Mesenchymal stem cell (in vitro differentiated cells and primary cell): ENCODE results near the gene ATG5.
"Not testable (repeated sequence)": the region's sequence is repeated elsewhere in the genome, so short reads cannot be mapped to it uniquely, and the experiment has no call there.

Experiments
- DNase-seq: peaks from one replicate; pipeline ENCODE4 v3.0.0-alpha.2; 2013
- H2AFZ ChIP-seq: one replicate; pipeline ENCODE4 v1.6.1; 2013; ENCODE audit warnings: low read depth, mild to moderate bottlenecking, control low read depth, inconsistent platforms, low read length, moderate library complexity
- H2AK5ac ChIP-seq: 2 replicates; pipeline ENCODE4 v1.6.1; 2013; ENCODE audit warnings: low read length, moderate library complexity, mild to moderate bottlenecking, inconsistent platforms; ENCODE audit not compliant: severe bottlenecking
- H2BK120ac ChIP-seq: one replicate; pipeline ENCODE4 v1.6.1; 2013; ENCODE audit warnings: low read depth, mild to moderate bottlenecking, inconsistent platforms, low read length, moderate library complexity
- H2BK12ac ChIP-seq, 2 experiments: one replicate each; pipeline ENCODE4 v1.6.1; 2013; ENCODE audit warnings: inconsistent platforms in 2 of 2, low read length in 2 of 2, mild to moderate bottlenecking in 2 of 2, moderate library complexity in 2 of 2, control low read depth in 1 of 2
- H2BK15ac ChIP-seq: one replicate; pipeline ENCODE4 v1.6.1; 2013; ENCODE audit warnings: mild to moderate bottlenecking, low read depth, inconsistent platforms; ENCODE audit not compliant: poor library complexity, severe bottlenecking
- H2BK5ac ChIP-seq: 2 replicates; pipeline ENCODE4 v1.6.1; 2013; ENCODE audit warnings: low read depth, mild to moderate bottlenecking, low read length, control low read depth, inconsistent platforms; ENCODE audit not compliant: poor library complexity, severe bottlenecking
- H3K14ac ChIP-seq, 2 experiments: one replicate each; pipeline ENCODE4 v1.6.1; 2013; ENCODE audit warnings: inconsistent platforms in 2 of 2, low read length in 2 of 2, control low read depth in 1 of 2, mild to moderate bottlenecking in 1 of 2, moderate library complexity in 1 of 2
- H3K18ac ChIP-seq, 2 experiments: one replicate each; pipeline ENCODE4 v1.6.1; 2013; ENCODE audit warnings: inconsistent platforms in 2 of 2, low read length in 2 of 2, control low read depth in 1 of 2, low read depth in 1 of 2, mild to moderate bottlenecking in 1 of 2
- H3K23ac ChIP-seq, 2 experiments: one replicate each; pipeline ENCODE4 v1.6.1; 2013; ENCODE audit warnings: inconsistent platforms in 2 of 2, low read length in 2 of 2, mild to moderate bottlenecking in 2 of 2, moderate library complexity in 2 of 2, control low read depth in 1 of 2
- H3K27ac ChIP-seq: 2 replicates; pipeline ENCODE4 v1.5.1; 2013; ENCODE audit warnings: mild to moderate bottlenecking, moderate library complexity, low read length, control low read depth, inconsistent platforms; ENCODE audit not compliant: poor library complexity, severe bottlenecking
- H3K27me3 ChIP-seq, 2 experiments: 2 replicates each; pipeline versions ENCODE4 v1.6.1 to v1.7.0; 2013; ENCODE audit warnings: low read length in 2 of 2, mild to moderate bottlenecking in 2 of 2, moderate library complexity in 2 of 2, control low read depth in 1 of 2, inconsistent platforms in 1 of 2; ENCODE audit not compliant: control insufficient read depth in 1 of 2, insufficient read depth in 1 of 2
- H3K36me3 ChIP-seq, 2 experiments: 2 replicates each; pipeline versions ENCODE4 v1.6.1 to v1.7.0; 2013; ENCODE audit warnings: low read length in 2 of 2, control low read depth in 1 of 2, inconsistent platforms in 1 of 2, low read depth in 1 of 2, mild to moderate bottlenecking in 1 of 2; ENCODE audit not compliant: insufficient read depth in 2 of 2, control insufficient read depth in 1 of 2
- H3K4ac ChIP-seq, 2 experiments: one replicate each; pipeline ENCODE4 v1.6.1; 2013; ENCODE audit warnings: inconsistent platforms in 2 of 2, low read length in 2 of 2, mild to moderate bottlenecking in 2 of 2, moderate library complexity in 2 of 2, control low read depth in 1 of 2, low read depth in 1 of 2
- H3K4me1 ChIP-seq: 2 replicates; pipeline ENCODE4 v1.6.1; 2013; ENCODE audit warnings: low read depth, low read length, control low read depth; ENCODE audit not compliant: control insufficient read depth, insufficient read depth
- H3K4me2 ChIP-seq: 2 replicates; pipeline ENCODE4 v1.6.1; 2013; ENCODE audit warnings: low read length, mild to moderate bottlenecking, inconsistent platforms; ENCODE audit not compliant: poor library complexity, severe bottlenecking
- H3K4me3 ChIP-seq, 2 experiments: 2 replicates each; pipeline versions ENCODE4 v1.5.1 to v1.7.0; 2013; ENCODE audit warnings: low read length in 2 of 2, mild to moderate bottlenecking in 2 of 2, control low read depth in 1 of 2, low read depth in 1 of 2; ENCODE audit not compliant: insufficient read depth in 1 of 2
- H3K79me1 ChIP-seq: replicated peaks from 2 replicates; pipeline ENCODE4 v1.6.1; 2013; ENCODE audit warnings: mild to moderate bottlenecking, control low read depth, low read length, inconsistent platforms; ENCODE audit not compliant: poor library complexity, severe bottlenecking
- H3K9ac ChIP-seq: 2 replicates; pipeline ENCODE4 v1.7.0; 2013; ENCODE audit warnings: mild to moderate bottlenecking, low read length, moderate library complexity
- H3K9me3 ChIP-seq: 2 replicates; pipeline ENCODE4 v1.7.0; 2013; ENCODE audit warnings: mild to moderate bottlenecking, low read length; ENCODE audit not compliant: control insufficient read depth
- H4K8ac ChIP-seq: one replicate; pipeline ENCODE4 v1.6.1; 2013; ENCODE audit warnings: inconsistent platforms, mild to moderate bottlenecking, low read length, moderate library complexity
- H4K91ac ChIP-seq: one replicate; pipeline ENCODE4 v1.6.1; 2013; ENCODE audit warnings: mild to moderate bottlenecking, low read length, inconsistent platforms
- WGBS: methylation state at CpG from one replicate; pipeline ENCODE4 v1.1.7; 2013; ENCODE audit warnings: mixed read lengths; 5-methylcytosine and 5-hydroxymethylcytosine counted together

ATG5 gene

DNA sequence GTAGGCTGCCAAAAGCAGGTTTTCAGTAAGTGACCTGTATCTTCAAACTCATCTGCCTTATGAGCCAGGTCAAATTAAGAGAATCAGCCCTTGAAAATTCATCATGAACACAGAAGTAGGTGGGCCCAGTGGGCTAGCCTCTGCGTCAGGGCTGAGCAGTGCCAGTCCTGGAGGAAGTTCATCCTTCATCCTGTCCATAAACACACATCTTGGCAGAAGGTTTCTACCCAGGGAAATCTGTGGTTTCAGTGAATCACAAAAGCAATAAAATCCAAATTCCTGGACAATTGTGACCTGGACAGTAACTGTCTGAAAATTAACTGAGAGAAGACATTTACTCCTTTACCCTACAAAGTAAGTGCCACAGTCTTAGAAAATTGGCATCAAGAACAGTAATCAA is 72.4 kb downstream of the ATG5 start:
- Histone ChIP-seq H4K8ac (no peak overlapping the region), H3K9me3 (no peaks in the 10 kb centered on the region)
- WGBS = 21% methylated on average over 1 of the region's 1 CpG

DNA sequence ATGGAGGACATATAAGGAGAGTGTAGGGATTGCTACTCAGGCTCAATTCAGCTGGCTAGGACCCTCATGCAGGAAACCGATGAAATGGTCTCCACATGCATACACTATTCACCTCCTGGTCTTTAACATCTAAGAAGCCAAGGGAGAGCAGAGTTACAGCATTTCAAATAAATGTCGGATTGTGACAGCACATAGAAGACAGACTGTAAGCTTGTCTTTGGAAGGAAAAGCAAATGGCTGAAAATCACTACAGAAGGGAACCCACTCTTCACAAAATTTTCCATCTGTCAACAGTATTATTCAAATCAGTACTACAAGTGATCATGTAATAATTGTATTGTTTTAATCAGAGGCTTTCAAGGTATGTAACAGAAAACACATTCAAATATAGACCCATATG is 72.9 kb downstream of the ATG5 start:
- Histone ChIP-seq H2BK5ac (no peak overlapping the region), H3K4me3 (no peak overlapping the region), H4K91ac (no peak overlapping the region), H3K18ac (no peak overlapping the region), H2BK120ac (no peak overlapping the region), H3K9ac (no peak overlapping the region), H3K79me1 (peaks cover 3% of the 10 kb centered on the region), H3K23ac (no peak overlapping the region), H2BK12ac (no peak overlapping the region), H3K4me2 (no peak overlapping the region), H3K14ac (no peak overlapping the region), H3K4ac (no peak overlapping the region), H3K27me3 (no peaks in the 10 kb centered on the region), H3K36me3 (peaks cover 0 to 6% of the 10 kb centered on the region in 2 experiments), H2AFZ (no peak overlapping the region), H3K27ac (peak overlapping the region; percentile 68), H4K8ac (no peak overlapping the region), H2BK15ac (no peak overlapping the region), H2AK5ac (peak overlapping the region; percentile 1), H3K9me3 (no peaks in the 10 kb centered on the region), H3K4me1 (peaks cover 8% of the 10 kb centered on the region)
- 83% methylated on average over 1 of the region's 2 CpGs for WGBS
- DNase-seq = no peak

More for the DNA sequence above, 72.4 kb downstream of the ATG5 start:
- Histone ChIP-seq H2BK5ac (no peak overlapping the region), H3K27ac (peak overlapping the region; percentile 90), H3K4me1 (peaks cover 9% of the 10 kb centered on the region), H2BK15ac (no peak overlapping the region), H2BK12ac (no peak overlapping the region), H4K91ac (no peak overlapping the region), H3K27me3 (no peaks in the 10 kb centered on the region), H3K4me2 (no peak overlapping the region), H3K18ac (no peak overlapping the region), H3K4me3 (peak overlapping the region in 1 of 2 experiments; percentile 46), H3K79me1 (peaks cover 4% of the 10 kb centered on the region), H2AK5ac (no peak overlapping the region), H3K36me3 (peaks cover 0 to 2% of the 10 kb centered on the region in 2 experiments), H3K4ac (no peak overlapping the region), H3K23ac (no peak overlapping the region), H3K14ac (no peak overlapping the region), H2BK120ac (no peak overlapping the region), H3K9ac (no peak overlapping the region), H2AFZ (no peak overlapping the region)
- DNase-seq = peak; percentile 51

DNA sequence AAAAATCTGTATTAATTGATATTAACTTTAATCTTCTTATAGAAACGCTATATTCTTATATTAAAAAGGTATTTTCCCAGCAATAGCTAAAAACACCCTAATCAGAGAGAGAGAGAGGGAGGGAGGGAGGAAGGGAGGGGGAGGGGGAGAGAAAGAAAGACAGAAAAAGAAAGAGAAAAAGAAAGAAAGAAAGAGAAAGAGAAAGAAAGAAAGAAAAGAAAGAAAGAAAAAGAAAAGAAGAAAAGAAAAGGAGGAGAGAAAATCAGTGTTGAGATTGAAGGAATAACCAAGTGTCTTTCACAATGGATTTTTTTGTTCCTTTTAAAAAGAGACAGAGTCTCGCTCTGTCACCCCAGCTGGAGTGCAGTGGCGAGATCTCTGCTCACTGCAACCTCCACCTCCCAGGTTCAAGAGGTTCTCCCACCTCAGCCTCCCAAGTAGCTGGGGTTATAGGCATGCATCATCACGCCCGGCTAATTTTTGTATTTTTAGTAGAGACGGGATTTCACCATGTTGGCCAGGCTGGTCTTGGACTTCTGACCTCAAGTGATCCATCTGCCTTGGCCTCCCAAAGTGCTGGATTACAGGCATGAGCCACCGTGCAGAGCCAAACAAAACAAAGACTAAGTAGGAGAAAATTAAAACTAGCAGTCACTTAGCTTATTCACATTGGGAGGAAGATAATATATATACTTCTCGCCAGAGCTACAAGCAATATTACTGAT is 73.9 kb downstream of the ATG5 start:
- 83% methylated on average over 5 of the region's 8 CpGs for WGBS
- H3K27me3 ChIP-seq, H4K91ac ChIP-seq, H3K9me3 ChIP-seq, H2BK15ac ChIP-seq, H2AK5ac ChIP-seq, H2BK12ac ChIP-seq, H3K79me1 ChIP-seq, H3K4me1 ChIP-seq, H3K4me2 ChIP-seq, H2BK120ac ChIP-seq, H2BK5ac ChIP-seq, H2AFZ ChIP-seq, H3K14ac ChIP-seq, H3K9ac ChIP-seq, H3K23ac ChIP-seq, DNase-seq, H3K4me3 ChIP-seq, H4K8ac ChIP-seq, H3K4ac ChIP-seq: not testable (repeated sequence)
- H3K27ac ChIP-seq = peak overlapping the region; percentile 43
- peak overlapping the region in 1 of 2 experiments; percentile 54 for H3K18ac ChIP-seq
- peaks cover 0 to 16% of the 10 kb centered on the region in 2 experiments for H3K36me3 ChIP-seq

DNA sequence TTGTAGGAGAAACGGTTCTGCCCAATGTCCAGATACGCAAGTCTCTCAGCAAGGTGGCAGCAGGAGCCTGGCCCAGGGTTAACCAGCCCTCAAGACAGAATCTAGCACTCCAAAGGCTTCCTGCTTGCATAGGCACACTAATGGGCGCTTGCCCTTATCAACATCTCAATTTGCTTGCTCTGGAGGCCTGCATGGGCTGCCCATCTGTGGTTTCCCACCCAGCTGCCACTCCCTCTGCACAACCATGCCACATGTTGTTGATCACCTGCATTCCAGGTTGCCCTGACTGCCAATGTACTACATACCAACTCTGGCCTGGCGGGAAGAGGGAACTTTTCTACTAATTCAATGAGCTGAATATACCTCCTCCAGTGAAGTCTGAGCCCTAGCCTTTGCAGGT is 74.6 kb downstream of the ATG5 start:
- Histone ChIP-seq H2BK12ac (no peak overlapping the region), H3K9ac (no peak overlapping the region), H3K27me3 (no peaks in the 10 kb centered on the region), H2BK5ac (no peak overlapping the region), H3K4me1 (peaks cover 8% of the 10 kb centered on the region), H3K23ac (no peak overlapping the region), H3K14ac (no peak overlapping the region), H3K4ac (no peak overlapping the region), H3K4me3 (no peak overlapping the region), H2BK120ac (no peak overlapping the region), H2AFZ (no peak overlapping the region), H3K18ac (no peak overlapping the region), H3K36me3 (peaks cover 0 to 16% of the 10 kb centered on the region in 2 experiments), H2BK15ac (no peak overlapping the region), H4K91ac (no peak overlapping the region), H2AK5ac (no peak overlapping the region), H3K27ac (no peak overlapping the region), H3K4me2 (no peak overlapping the region), H3K9me3 (no peaks in the 10 kb centered on the region), H4K8ac (no peak overlapping the region), H3K79me1 (peaks cover 4% of the 10 kb centered on the region)
- 93% methylated on average over 4 of the region's 4 CpGs for WGBS
- no peak for DNase-seq
